Gastrocnemius medialis (tissue), 4 donors: ENCODE measurements around the gene CADPS.

Experiments used
- CTCF ChIP-seq, 5 experiments: fragments of 450-650 bp in 3 of 5; fragments of 200-600 bp in 2 of 5; sonication (generic) in 2 of 5; IDR thresholded peaks in 4 of 5; conservative IDR thresholded peaks in 1 of 5; 1 replicate in 4 of 5; 2 replicates in 1 of 5; pipeline ENCODE4 v1.5.1; 2016 to 2019; ENCODE audit warnings: antibody characterized with exemption in 5 of 5, mild to moderate bottlenecking in 3 of 5, moderate library complexity in 3 of 5
- POLR2A ChIP-seq, 2 donors: fragments of 450-650 bp; IDR thresholded peaks; one replicate each; pipeline ENCODE4 v1.6.1; 2017; ENCODE audit warnings: antibody characterized with exemption in 2 of 2, mild to moderate bottlenecking in 2 of 2, moderate library complexity in 2 of 2

GRCh38 chr3:62373714-62374333, 501.4 kb downstream of the CADPS start:
- TF ChIP-seq CTCF (IDR thresholded peaks at IDR 0.05 in 4 of 5, conservative IDR thresholded peaks at IDR 0.05 in 1 of 5) (no peak), POLR2A (IDR thresholded peaks at IDR 0.05) (no peak)
